Measurements from ENCODE around the gene ZNF664. TPM values are rescaled to one million over a fixed set of nuclear protein-coding genes. Genes with fewer than 3 reads are reported as not detected.

Gene ZNF664
- total and polyA plus RNA-seq, 2 of the 4 experiments (the other 2 are of a cell fraction): 29.9 to 32.6 TPM

DNA sequence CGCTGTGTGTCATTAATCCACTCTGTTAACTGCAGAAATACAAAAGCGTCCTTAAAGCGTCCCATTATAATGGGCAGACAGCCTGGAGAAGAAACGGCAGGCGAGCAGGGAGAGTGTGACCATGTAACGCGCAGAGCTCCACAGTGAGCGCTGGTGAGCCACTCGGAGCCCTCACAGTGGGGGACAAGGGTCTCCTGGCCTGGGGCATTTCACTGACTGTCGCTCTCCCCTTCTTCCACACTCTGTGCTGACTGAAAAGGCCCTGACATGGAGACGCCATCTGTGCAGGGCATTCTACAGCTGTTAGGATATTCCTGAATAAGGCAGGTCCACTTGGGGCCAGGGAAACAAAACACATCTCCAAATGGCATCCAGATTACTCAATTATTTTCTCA, 24.6 kb upstream of the ZNF664 start:
- peaks cover 19% of the 10 kb centered on the region for H3K4me1 ChIP-seq (ENCODE audit: control insufficient read depth, insufficient read depth, low read length)
- peak overlapping the region; percentile 33; the same call in 1 of the 2 replicates for H2AK5ac ChIP-seq (ENCODE audit: low read depth, low read length)
- peaks cover 20% of the 10 kb centered on the region for H3K36me3 ChIP-seq (ENCODE audit: control insufficient read depth, insufficient read depth, low read length)
- intact Hi-C loops (cut with micrococcal nuclease) (no loop called here), in situ Hi-C loops (cut with MboI; ENCODE audit: low sequenced_read_pairs) (no loop called here), dilution Hi-C loops (cut with HindIII; ENCODE audit: low sequenced_read_pairs, unreplicated experiment) (no loop called here)
- no peak overlapping the region for H2BK15ac ChIP-seq (ENCODE audit: low read depth, low read length)
- H3K18ac ChIP-seq (ENCODE audit: low read depth, low read length): no peak overlapping the region
- H2AFZ ChIP-seq (replicated peaks; ENCODE audit: low read length, poor library complexity): no peak overlapping the region
- no peaks in the 10 kb centered on the region for H3K9me3 ChIP-seq (ENCODE audit: control insufficient read depth, insufficient read depth, low read length)
- peaks cover 17% of the 10 kb centered on the region; the same call in 1 of the 2 replicates for H3K9me1 ChIP-seq (ENCODE audit: insufficient read depth, low read length)
- 95% methylated on average over 9 of the region's 11 CpGs; no CpG with 5 or more reads in 1 of the 2 experiments for WGBS, 2 experiments (ENCODE audit: extremely low coverage in 2 of 2, insufficient read length in 1 of 2)
- no peak overlapping the region; the same call in 1 of the 2 replicates for H3K4ac ChIP-seq (ENCODE audit: low read depth, low read length)
- no peak overlapping the region for H4K5ac ChIP-seq (ENCODE audit: low read depth, low read length)
- no peaks in the 10 kb centered on the region for H3K27me3 ChIP-seq (ENCODE audit: control insufficient read depth, insufficient read depth, low read length)
- H4K8ac ChIP-seq (ENCODE audit: low read depth in 2 of 2, low read length in 2 of 2): no peak overlapping the region
- H3K79me1 ChIP-seq (ENCODE audit: low read depth in 1 of 2, low read length in 2 of 2): peaks cover 25 to 76% of the 10 kb centered on the region in 2 experiments; a peak in 3 of 4 replicates
- no peak overlapping the region for H2BK20ac ChIP-seq (ENCODE audit: low read depth, low read length)
- no peak overlapping the region for H3K4me3 ChIP-seq (ENCODE audit: insufficient read depth, low read depth, low read length)
- H3K14ac ChIP-seq (replicated peaks; ENCODE audit: low read depth, low read length): no peak overlapping the region
- ChIA-PET POLR2A (ENCODE audit: unreplicated experiment) (no interaction called here), CTCF (no interaction called here)
- no peak overlapping the region for H3K23ac ChIP-seq (ENCODE audit: low read depth, low read length)
- H4K20me1 ChIP-seq (ENCODE audit: insufficient read depth, low read length): peaks cover 7% of the 10 kb centered on the region
- ATAC-seq (ENCODE audit: low read depth) (no peak), DNase-seq (no peak)
- no peak overlapping the region for H3K27ac ChIP-seq (ENCODE audit: insufficient read depth, low read length)
- no peak overlapping the region for H2BK5ac ChIP-seq (ENCODE audit: low read depth, low read length, poor library complexity, severe bottlenecking)
- BruUV-seq (replicated peaks): no TSS peak
- no peak overlapping the region for H2BK120ac ChIP-seq (ENCODE audit: low read depth, low read length)
- TF ChIP-seq NFE2L2 (IDR thresholded peaks at IDR 0.05; ENCODE audit: low read depth, low read length): no peak
- TF ChIP-seq RAD21 (IDR thresholded peaks at IDR 0.05; ENCODE audit: low read length): no peak
- TF ChIP-seq MAFK (IDR thresholded peaks at IDR 0.05; ENCODE audit: low read depth, low read length): no peak
- TF ChIP-seq RCOR1 (IDR thresholded peaks at IDR 0.05; ENCODE audit: insufficient replicate concordance, low read length): no peak
- TF ChIP-seq, protein P1, sequence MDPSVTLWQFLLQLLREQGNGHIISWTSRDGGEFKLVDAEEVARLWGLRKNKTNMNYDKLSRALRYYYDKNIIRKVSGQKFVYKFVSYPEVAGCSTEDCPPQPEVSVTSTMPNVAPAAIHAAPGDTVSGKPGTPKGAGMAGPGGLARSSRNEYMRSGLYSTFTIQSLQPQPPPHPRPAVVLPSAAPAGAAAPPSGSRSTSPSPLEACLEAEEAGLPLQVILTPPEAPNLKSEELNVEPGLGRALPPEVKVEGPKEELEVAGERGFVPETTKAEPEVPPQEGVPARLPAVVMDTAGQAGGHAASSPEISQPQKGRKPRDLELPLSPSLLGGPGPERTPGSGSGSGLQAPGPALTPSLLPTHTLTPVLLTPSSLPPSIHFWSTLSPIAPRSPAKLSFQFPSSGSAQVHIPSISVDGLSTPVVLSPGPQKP (IDR thresholded peaks at IDR 0.05; ENCODE audit: borderline replicate concordance, low read depth, low read length): no peak
- no peak overlapping the region for H3K4me2 ChIP-seq (ENCODE audit: low read depth, low read length)
- H3K56ac ChIP-seq (ENCODE audit: extremely low read depth, insufficient read depth, low read length): no peak overlapping the region
- no peak overlapping the region for H3K9ac ChIP-seq (ENCODE audit: low read depth, low read length)
- H4K91ac ChIP-seq (ENCODE audit: insufficient read depth, low read depth, low read length): no peak overlapping the region
- no peak overlapping the region for H2AK9ac ChIP-seq (replicated peaks; ENCODE audit: low read depth, low read length, poor library complexity)

Data from IMR-90 (cell line).